Suppressor macrophage (primary cell): Measurements from ENCODE around the gene ING4.

ENCODE experiments used
- DNase-seq, 4 experiments: peaks; one replicate each; pipeline ENCODE4 v3.0.0-alpha.2; 2020 to 2022

Gene ING4

DNA sequence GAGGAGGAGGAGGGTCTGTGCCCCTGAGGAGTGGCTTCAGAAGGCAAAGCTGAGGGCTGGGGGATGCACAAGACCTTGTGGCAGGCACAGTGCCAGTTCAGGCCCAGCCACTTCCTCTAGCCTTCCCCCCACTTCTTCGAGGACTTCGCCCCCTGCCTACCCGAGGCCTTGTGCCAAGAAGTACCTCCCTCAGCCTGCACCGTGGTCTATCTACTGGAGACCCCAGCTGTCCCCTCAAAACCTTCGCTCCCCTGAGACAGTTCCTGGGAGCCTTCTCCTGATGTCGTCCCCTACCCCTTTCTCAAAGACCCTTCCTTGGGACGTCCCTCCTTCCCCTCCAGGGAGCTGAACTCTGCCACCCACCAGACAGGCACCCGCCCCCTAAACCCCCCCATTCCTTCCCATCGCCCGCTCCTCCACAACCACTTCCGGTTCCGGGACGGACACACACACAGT lies 25.7 kb upstream of the ING4 start:
- DNase-seq, result peak; percentile 39 to 62 (median 44)

DNA sequence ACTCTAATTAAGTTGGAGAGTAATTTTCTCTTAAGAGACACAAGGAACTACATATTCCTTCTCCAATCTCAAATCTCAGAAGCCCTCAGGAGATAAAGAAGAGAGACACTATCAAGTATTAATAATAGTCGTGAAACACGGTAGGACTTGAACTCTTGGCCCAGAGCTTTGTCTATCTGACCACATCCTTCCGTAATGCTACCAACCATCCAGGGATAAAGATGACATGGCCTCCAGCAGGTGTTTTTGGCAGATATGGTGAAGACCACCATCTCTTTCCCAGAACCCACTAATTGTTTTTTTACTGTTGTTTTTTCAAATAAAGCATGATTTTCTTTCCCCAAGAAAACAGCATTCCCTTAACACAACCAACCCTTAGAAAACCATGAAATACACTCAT lies 22.9 kb upstream of the ING4 start:
- DNase-seq, result no peak

- DNase-seq, result peak; percentile 61 to 82 (median 68)
Measured at GRCh38 chr12:6684609-6685008, 21.7 kb upstream of the ING4 start.

- DNase-seq, result no peak
Measured at GRCh38 chr12:6676962-6677361, 14.0 kb upstream of the ING4 start.

GRCh38 chr12:6672143-6672542 lies 9.2 kb upstream of the ING4 start:
- no peak for DNase-seq

DNA sequence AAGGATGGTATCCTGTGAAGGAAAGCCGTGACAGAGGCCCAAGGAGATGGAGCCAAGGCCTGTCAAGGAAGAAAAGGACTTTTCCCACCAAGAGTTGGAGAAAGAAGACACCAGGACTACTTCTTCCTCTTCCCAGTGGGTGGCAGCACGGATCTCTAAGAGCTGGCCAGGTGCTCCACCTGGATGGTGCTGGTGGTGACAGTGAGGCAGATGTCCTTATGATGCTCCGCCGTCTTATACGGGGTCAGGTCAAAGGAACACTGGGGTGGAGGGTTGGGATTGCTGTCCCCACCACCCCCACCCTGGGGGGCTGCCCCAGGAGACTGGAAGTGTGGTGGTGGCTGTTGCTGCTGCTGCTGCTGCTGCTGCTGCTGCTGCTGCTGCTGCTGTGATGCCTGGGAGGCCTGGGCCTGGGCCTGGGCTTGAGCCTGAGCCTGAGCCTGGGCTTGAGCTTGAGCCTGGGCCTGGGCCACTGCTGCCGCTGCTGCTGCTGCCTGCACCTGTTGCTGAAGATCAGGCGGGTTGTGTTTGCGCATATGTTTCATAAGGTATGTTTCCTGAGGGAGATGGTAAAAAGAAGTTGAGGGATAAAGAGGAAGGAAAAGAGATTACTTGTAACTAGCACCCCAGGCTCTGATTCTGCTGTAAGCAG lies 4.8 kb upstream of the ING4 start:
- no peak for DNase-seq

- DNase-seq, result no peak
Measured at GRCh38 chr12:6666211-6666610, 3.3 kb upstream of the ING4 start.

GRCh38 chr12:6664902-6665301 lies 2.0 kb upstream of the ING4 start:
- DNase-seq, result peak; percentile 33 to 80 (median 50)

DNA sequence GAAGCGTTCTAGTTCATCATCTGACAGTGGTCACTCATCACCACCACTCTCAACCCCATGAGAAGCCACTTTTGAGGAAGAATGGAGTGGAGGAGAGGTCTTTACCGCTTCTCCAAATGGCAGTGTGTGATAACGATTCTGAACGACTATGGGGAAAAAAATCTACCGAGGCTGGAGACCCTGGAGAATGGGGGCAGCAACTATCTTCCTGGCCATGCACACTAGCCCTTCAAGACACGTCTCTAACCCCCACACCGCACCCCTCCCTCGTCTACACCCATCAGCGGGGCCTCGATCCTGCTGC lies 365 bp downstream of the ING4 start:
- DNase-seq, result no peak

GRCh38 chr12:6653987-6654386 lies 8.9 kb downstream of the ING4 start:
- no peak for DNase-seq

DNA sequence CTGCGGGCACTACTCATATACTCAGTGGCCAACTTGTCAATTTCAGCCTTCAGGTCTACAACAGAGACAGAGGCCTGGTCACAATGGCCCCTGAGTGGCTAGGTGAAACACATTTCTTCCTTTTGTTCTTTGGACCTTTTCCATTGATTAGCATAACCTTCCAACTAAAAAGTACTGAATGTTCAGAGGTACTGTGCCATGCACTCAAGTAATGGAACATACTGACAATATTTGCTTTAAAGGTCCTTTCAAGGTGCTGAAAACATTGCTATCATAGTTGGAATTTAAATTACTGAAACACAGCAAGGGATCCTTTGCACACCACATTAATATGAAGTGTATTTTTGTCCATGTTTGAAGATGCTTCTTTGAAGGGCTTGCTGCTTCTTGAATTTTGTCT lies 9.6 kb downstream of the ING4 start:
- no peak for DNase-seq

DNA sequence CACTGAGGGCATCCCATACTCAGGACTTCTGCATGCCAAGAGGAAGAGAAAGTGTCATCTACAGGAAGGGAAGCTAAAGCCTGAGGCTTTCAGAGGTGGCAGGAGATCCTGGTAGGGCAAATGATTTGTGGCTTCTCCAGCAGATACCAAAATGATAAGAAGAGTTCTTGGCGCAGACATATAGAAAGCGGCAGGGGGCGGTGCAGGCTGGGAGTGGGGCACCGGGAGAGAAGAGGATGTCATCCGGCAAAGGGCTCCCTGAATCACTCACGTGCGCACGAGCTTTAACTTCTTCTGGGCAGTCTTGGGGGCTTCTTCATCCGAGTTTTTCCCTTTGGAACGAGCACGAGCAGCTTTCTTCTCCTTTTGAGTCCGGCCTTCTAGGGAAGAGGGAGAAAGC lies 10.5 kb downstream of the ING4 start:
- no peak for DNase-seq

DNA sequence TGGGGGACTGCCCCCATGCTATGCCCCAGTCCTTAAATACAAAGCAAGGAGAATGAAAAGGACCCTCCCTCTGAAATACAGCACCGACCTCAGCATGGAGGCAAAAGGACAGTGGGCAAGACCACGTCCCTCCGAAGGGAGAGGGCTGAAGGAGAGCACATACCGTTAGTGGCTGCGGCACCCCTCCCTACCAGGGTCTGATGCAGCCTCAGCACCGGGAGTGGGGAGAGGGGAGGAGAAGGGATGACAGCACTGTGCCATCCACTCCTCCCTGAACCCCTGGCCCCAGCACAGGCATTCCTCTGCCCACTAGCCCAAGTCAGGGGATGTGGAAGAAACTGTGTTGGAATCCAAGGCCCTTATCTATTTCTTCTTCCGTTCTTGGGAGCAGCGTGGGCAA lies 12.1 kb downstream of the ING4 start:
- no peak for DNase-seq

GRCh38 chr12:6647083-6647604 lies 15.8 kb downstream of the ING4 start, which contains the start of gene ACRBP:
Gene ACRBP, minus strand, starts transcription at chr12:6647432. Its CDS starts 66 bp downstream, at chr12:6647366.
- peak; percentile 85 to 95 (median 90) for DNase-seq

DNA sequence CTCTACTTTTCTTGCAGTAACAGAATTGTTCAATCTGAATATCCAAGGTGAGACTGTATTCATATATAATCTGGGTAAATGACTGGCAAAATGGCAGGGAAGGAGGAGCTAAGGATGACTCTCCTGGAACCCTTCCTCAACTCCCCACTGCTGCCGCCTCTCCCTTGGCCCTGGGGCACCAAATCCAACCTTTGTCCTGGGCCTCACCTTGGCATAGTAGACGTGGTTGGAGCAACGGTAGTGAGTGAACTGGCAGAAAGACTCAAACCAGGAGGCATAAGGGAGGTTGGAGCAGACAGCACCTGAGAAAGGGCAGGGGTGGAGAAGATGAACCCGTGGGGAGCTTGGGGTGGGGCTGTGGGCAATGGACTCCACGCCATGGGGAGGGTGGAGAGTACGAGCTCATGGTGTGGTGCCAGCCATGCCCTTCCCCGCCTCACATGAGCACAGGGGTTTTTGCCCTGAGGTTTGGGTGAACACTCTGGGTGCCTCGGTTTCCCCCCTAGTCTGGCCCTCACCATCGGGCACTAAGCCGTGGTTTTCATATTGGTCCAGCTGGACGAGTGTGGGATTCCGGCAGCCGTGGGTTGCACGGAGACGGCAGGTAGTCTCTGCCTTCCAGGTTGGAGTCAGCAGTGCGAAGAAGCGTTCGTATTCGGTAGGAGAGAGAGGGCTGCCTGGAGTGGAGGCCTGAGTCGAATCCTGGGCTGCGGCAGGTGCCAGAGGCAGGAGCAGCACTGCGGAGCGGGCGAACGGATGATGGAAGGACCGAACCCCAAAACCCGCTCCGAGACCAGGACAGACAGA lies 16.4 kb downstream of the ING4 start:
- no peak for DNase-seq

GRCh38 chr12:6644903-6645302 lies 18.0 kb downstream of the ING4 start:
- DNase-seq, result peak in 1 of 4 experiments; percentile 57

DNA sequence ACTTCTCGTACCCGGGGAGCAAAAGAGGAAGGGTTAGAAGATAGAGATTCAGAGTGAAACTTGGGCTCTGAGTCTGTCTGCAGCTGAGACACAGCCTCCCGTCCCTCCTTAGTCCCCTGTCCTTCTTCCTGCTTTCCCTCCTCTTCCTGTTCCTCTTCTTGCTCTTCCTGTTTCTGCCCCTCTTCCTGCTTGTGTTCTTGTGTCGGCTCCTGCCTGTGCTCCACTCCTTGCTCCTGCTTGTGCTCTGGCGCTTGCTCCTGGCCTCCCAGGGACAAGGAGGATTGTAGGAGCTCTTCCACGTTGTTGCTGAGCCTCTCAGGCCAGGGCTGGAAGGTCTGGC lies 18.7 kb downstream of the ING4 start:
- DNase-seq, result peak; percentile 79 to 93 (median 87)

GRCh38 chr12:6643569-6644256 lies 19.2 kb downstream of the ING4 start:
- DNase-seq, result peak; percentile 68 to 89 (median 84)

DNA sequence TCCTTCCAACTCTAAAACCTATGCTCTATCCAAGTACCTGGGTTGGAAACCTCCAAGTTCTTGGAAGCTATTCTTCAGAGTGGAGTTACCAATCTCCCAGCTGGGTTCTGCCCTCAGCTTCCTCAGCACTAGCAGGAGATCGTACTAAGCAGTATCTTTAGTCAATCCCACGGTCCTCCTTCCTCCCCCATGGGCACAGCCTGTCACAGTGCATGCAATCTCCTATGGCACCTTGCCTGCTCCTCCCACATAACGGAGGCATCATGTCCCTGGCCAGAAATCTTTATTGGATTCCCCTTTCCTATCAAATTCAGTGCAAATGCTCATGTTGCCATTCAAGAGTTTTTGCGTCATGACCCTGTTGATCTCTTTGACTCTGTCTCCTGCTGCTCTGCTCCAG lies 21.8 kb downstream of the ING4 start:
- peak in 2 of 4 experiments; percentile 43 to 46 for DNase-seq

DNA sequence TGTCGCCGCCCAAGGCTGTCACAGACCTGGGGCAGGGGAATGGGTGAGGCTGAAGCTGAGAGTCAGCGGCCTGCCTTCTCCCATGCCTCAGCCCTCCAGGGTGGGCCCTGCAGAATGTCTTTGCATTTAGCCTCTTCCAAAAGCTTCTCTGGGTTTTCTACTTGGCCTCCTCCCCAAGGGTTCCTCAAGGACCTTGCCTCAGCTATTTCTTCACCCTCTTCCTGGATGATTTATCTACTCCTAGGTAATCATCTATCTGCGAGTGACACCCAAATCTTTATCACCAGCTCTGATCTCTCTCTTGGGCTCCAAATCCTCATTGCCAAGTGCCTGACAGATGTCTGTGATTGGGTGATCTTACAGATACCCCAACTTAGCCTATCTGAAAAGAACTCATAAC lies 22.4 kb downstream of the ING4 start:
- DNase-seq, result no peak

- DNase-seq, result peak; percentile 34 to 60 (median 52)
Measured at GRCh38 chr12:6639151-6639801, 23.6 kb downstream of the ING4 start.

DNA sequence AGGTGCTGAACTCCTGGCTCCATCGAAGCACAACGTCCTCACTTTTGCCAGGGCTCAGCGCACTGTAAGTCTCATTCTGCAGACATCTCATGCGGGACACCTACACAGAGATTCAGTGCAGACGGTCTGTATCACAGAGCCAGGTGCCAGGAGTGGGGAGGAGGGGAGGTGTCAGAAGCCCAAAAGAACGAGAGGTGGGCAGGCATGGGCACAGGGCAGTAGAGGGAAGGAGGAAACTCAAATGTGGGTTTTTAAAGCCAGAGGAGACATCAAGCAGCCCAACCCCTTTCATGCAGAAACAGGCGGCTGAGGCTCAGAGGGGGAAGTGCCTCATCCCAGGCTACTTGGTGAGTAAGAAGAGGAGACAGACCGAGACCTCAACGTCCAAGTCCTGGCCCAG lies 24.6 kb downstream of the ING4 start:
- DNase-seq, result peak; percentile 70 to 83 (median 81)
